ENCODE results near the gene SPHK1. TPM values are rescaled to one million over a fixed set of nuclear protein-coding genes. Genes with fewer than 3 reads are reported as not detected.

SPHK1 gene
- total RNA-seq, 1 donor from 2014 or later = 26.8 TPM

DNA sequence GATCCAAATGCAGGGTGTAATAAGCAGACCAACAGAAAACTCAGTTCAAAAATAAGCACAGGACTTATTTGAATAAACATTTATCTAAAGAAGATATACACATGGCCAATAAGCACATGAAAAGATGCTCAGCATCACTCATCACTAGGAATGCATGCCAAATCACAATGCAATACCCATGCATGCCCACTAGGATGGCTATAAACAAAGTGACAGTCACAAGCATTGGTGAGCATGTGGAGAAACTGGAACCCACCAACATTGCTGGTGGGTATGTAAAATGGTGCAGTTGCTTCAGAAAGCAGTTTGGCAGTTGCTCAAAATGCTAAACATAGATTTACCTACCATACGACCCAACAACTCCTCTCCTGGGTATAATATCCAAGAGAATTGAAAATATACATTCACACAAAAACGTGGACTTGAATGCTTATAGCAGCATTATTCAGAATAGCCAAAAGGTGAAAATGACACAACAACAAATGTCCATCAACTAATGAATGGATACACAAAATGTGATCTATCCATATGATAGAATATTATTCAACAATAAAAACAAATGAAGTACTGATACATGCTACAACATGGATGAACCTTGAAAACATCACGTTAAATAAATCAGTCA, 48.4 kb downstream of the SPHK1 start:
- Mint-ChIP-seq H3K9me3 (no peaks in the 10 kb centered on the region), H3K4me3 (no peak overlapping the region), H3K27ac (no peak overlapping the region), H3K27me3 (no peaks in the 10 kb centered on the region), H3K36me3 (ENCODE audit: low read depth) (peaks cover 1% of the 10 kb centered on the region), H3K4me1 (peaks cover 4% of the 10 kb centered on the region)
- intact Hi-C loops (cut with micrococcal nuclease) = no loop called here
- DNase-seq = peak; percentile 66

DNA sequence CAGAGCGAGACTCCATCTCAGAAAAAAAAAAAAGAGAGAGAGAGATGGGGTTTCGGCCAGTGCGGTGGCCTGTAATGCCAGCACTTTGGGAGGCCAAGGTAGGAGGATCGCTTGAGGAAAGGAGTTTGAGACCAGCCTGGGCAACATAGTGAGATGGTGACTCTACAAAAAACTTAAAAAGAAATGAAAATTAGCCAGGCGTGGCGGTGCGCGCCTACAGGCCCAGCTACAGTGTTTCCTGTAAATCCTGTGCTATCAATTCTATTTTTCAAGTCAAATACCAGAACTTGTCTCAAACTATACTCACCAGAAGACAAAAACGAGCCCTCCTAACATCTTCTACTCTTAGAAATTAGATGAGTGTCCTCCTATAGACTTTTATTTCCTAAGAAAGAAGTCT, 49.3 kb downstream of the SPHK1 start:
- no peak overlapping the region for H3K4me3 Mint-ChIP-seq
- H3K4me1 Mint-ChIP-seq = peaks cover 2% of the 10 kb centered on the region
- intact Hi-C loops (cut with micrococcal nuclease) = no loop called here
- H3K27ac Mint-ChIP-seq = no peak overlapping the region
- H3K9me3 Mint-ChIP-seq = no peaks in the 10 kb centered on the region
- H3K27me3 Mint-ChIP-seq = no peaks in the 10 kb centered on the region
- no peaks in the 10 kb centered on the region for H3K36me3 Mint-ChIP-seq (ENCODE audit: low read depth)
- no peak for DNase-seq

DNA sequence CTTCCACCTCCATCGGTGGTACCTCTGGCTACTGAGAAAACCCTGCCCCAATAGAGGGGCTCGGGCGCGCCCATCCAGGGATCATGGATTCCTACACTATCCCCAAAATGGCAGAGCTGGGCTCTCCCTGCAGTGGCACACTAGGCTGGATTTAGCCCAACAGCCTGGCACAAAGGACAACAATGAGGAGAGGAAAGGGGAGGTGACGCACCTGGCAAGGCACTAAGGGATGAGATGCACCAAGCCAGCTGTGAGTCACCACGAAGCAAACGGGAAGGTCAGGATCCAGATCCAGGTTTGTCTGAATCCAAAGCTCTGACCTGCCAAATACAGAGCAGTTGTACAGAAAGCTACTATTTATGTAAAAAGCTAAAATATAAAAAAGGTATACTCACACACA, 50.5 kb downstream of the SPHK1 start:
- Mint-ChIP-seq H3K27me3 (no peaks in the 10 kb centered on the region), H3K4me3 (no peak overlapping the region), H3K4me1 (peaks cover 11% of the 10 kb centered on the region), H3K9me3 (no peaks in the 10 kb centered on the region), H3K36me3 (ENCODE audit: low read depth) (peaks cover 2% of the 10 kb centered on the region), H3K27ac (no peak overlapping the region)
- intact Hi-C loops (cut with micrococcal nuclease) = no loop called here
- DNase-seq = no peak

GRCh38 chr17:76435751-76436150, 51.3 kb downstream of the SPHK1 start:
- DNase-seq = no peak
- Mint-ChIP-seq H3K27me3 (no peaks in the 10 kb centered on the region), H3K27ac (no peak overlapping the region), H3K9me3 (no peaks in the 10 kb centered on the region), H3K4me3 (no peak overlapping the region), H3K4me1 (peaks cover 12% of the 10 kb centered on the region), H3K36me3 (ENCODE audit: low read depth) (peaks cover 2% of the 10 kb centered on the region)
- intact Hi-C loops (cut with micrococcal nuclease) = no loop called here

Other genes with a start within 250 kb of the SPHK1 start
- 0.07 and 0.35 TPM in 2 replicates for gene FOXJ1, start 243.4 kb upstream of the SPHK1 start, total RNA-seq
- 35.0 and 42.4 TPM in 2 replicates for gene RNF157, start 144.1 kb upstream of the SPHK1 start, total RNA-seq
- 184 and 189 TPM in 2 replicates for gene UBALD2, start 119.3 kb upstream of the SPHK1 start, total RNA-seq
- gene QRICH2, start 76.3 kb upstream of the SPHK1 start, total RNA-seq = 2.2 and 2.5 TPM in 2 replicates
- gene PRPSAP1, start 30.7 kb upstream of the SPHK1 start, total RNA-seq = 37.2 and 45.2 TPM in 2 replicates
- gene UBE2O, start 68.5 kb downstream of the SPHK1 start, total RNA-seq = 43.8 and 44.0 TPM in 2 replicates
- gene AANAT, start 83.0 kb downstream of the SPHK1 start, total RNA-seq = not detected in 2 replicates
- 45.4 and 54.5 TPM in 2 replicates for gene RHBDF2, start 116.8 kb downstream of the SPHK1 start, total RNA-seq
- not detected in 2 replicates for gene CYGB, start 153.1 kb downstream of the SPHK1 start, total RNA-seq
- gene PRCD, start 155.4 kb downstream of the SPHK1 start, total RNA-seq = not detected in 2 replicates
- not detected in 2 replicates for gene ST6GALNAC2, start 201.3 kb downstream of the SPHK1 start, total RNA-seq

Data from activated CD4-positive, alpha-beta T cell treated with anti-CD3 and anti-CD28 coated beads, Interleukin-2, amount 10 ng/mL, durations not matched to agents 24 days and 14 days (primary cell).